ENCODE results near the gene PCDHGA1.

- TF ChIP-seq CTCF (IDR thresholded peaks at IDR 0.05) (no peak), POLR2A (IDR thresholded peaks at IDR 0.05) (no peak)
Observed at GRCh38 chr5:141547488-141547887, 217.2 kb downstream of the PCDHGA1 start.

Measured in right lobe of liver (tissue), 4 donors.